K562 (cell line): ENCODE results near the gene TP53TG5. TPM values are rescaled to one million over a fixed set of nuclear protein-coding genes. Genes with fewer than 3 reads are reported as not detected.

Experiments used
- ATAC-seq: fragments of 200-7000 bp; cut with Tn5 transposase; 3 replicates; pipeline ENCODE4 v1.9.1; 2020; ENCODE audit warnings: moderate library complexity
- BruUV-seq: library from RNA; stranded (reverse); fragments of 400-500 nt; replicated peaks from 2 replicates; lab custom pipeline; 2021; lab: Mats Ljungman, UMichigan
- CTCF ChIA-PET: fragments of 300-600 bp; formaldehyde crosslinking; extraction: SDS; loops from one replicate; lab custom pipeline; 2021; ENCODE audit warnings: low intra/inter-chr PET ratio; lab: Yijun Ruan, JAX
- POLR2A ChIA-PET: fragments of 300-600, 350-650 bp; sonication (Branson Sonifier 250); formaldehyde crosslinking; extraction: SDS; loops from one replicate; lab custom pipeline; 2021; ENCODE audit warnings: antibody characterized with exemption, inconsistent platforms; lab: Yijun Ruan, JAX
- DNase-seq, 4 experiments: peaks; one replicate each; pipeline versions ENCODE4 v3.0.0 to v3.0.0-alpha.2; 2011 to 2018; ENCODE audit warnings: low spot score in 3 of 4, mixed read lengths in 3 of 4; ENCODE audit errors: extremely low read depth in 1 of 4
- FAIRE-seq: peaks from 2 replicates; lab custom pipeline; 2011; peaks lifted over from hg19 to GRCh38; lab: Jason Lieb, UNC
- H2AFZ ChIP-seq: 2 replicates; pipeline ENCODE4 v1.6.0; 2011; ENCODE audit warnings: low read depth, low read length, control low read depth, inconsistent platforms
- H3K27ac ChIP-seq: fragments of 200-600 bp; 3 replicates; pipeline ENCODE4 v1.8.0; 2011; ENCODE audit warnings: low read depth, mild to moderate bottlenecking, control low read depth, inconsistent platforms, low read length, moderate library complexity, mixed read lengths; ENCODE audit errors: extremely low read depth
- H3K27me3 ChIP-seq, 2 experiments: fragments of 300-600 bp in 1 of 2; 2 replicates in 1 of 2; 3 replicates in 1 of 2; pipeline versions ENCODE4 v1.6.0 to v1.8.0; 2011; ENCODE audit warnings: inconsistent platforms in 2 of 2, low read length in 2 of 2, mild to moderate bottlenecking in 1 of 2, mixed read lengths in 1 of 2, moderate library complexity in 1 of 2; ENCODE audit not compliant: control insufficient read depth in 2 of 2, insufficient read depth in 2 of 2
- H3K36me3 ChIP-seq: fragments of 300-600 bp; 3 replicates; pipeline ENCODE4 v1.8.0; 2011; ENCODE audit warnings: mild to moderate bottlenecking, low read length, inconsistent platforms; ENCODE audit not compliant: control insufficient read depth, insufficient read depth
- H3K4me1 ChIP-seq, 2 experiments: fragments of 200-600 bp in 1 of 2; replicated peaks in 1 of 2; 2 replicates in 1 of 2; 3 replicates in 1 of 2; pipeline versions ENCODE4 v1.5.1 to v1.8.0; 2011; ENCODE audit warnings: inconsistent platforms in 2 of 2, low read length in 2 of 2, mild to moderate bottlenecking in 1 of 2, mixed read lengths in 1 of 2, moderate library complexity in 1 of 2; ENCODE audit not compliant: control insufficient read depth in 2 of 2, insufficient read depth in 2 of 2
- H3K4me2 ChIP-seq: 2 replicates; pipeline ENCODE4 v1.6.1; 2011; ENCODE audit warnings: low read length, control low read depth, inconsistent platforms, mixed read lengths; ENCODE audit not compliant: insufficient read depth
- H3K4me3 ChIP-seq: fragments of 200-600 bp; sonication (generic), shearing (Covaris generic); 2 replicates; pipeline ENCODE4 v1.5.1; 2016; ENCODE audit warnings: control low read depth, inconsistent platforms
- H3K79me2 ChIP-seq: fragments of 200-600 bp; 3 replicates; pipeline ENCODE4 v1.8.0; 2011; ENCODE audit warnings: low read length, inconsistent platforms; ENCODE audit not compliant: control insufficient read depth, insufficient read depth
- H3K9ac ChIP-seq, 2 experiments: 2 replicates each; pipeline versions ENCODE4 v1.6.0 to v1.6.1; 2011; ENCODE audit warnings: low read depth in 2 of 2, low read length in 2 of 2, control low read depth in 1 of 2, inconsistent platforms in 1 of 2, mild to moderate bottlenecking in 1 of 2, mixed read lengths in 1 of 2; ENCODE audit not compliant: insufficient read depth in 1 of 2
- H3K9me1 ChIP-seq: one replicate; pipeline ENCODE4 v1.6.0; 2011; ENCODE audit warnings: inconsistent platforms, mild to moderate bottlenecking, low read length, moderate library complexity; ENCODE audit not compliant: control insufficient read depth, insufficient read depth
- H3K9me3 ChIP-seq: replicated peaks from 2 replicates; pipeline ENCODE4 v1.5.1; 2011; ENCODE audit warnings: low read depth, low read length, inconsistent platforms; ENCODE audit not compliant: control insufficient read depth, insufficient read depth
- H4K20me1 ChIP-seq: replicated peaks from 2 replicates; pipeline ENCODE4 v1.6.1; 2011; ENCODE audit warnings: low read length, inconsistent platforms, mixed read lengths; ENCODE audit not compliant: control insufficient read depth, insufficient read depth
- CBX2 ChIP-seq: fragments of 200-600 bp; sonication (generic); IDR thresholded peaks from one replicate; pipeline ENCODE4 v1.6.1; 2012; ENCODE audit warnings: mild to moderate bottlenecking, low read length, inconsistent platforms; ENCODE audit not compliant: insufficient read depth, poor library complexity, severe bottlenecking
- MCM2 ChIP-seq: fragments of 450-650 bp; IDR thresholded peaks from 2 replicates; pipeline ENCODE4 v1.6.1; 2017; ENCODE audit warnings: low read depth, mild to moderate bottlenecking
- POLR2AphosphoS5 ChIP-seq: IDR thresholded peaks from 2 replicates; pipeline ENCODE4 v1.6.1; 2011; ENCODE audit warnings: mild to moderate bottlenecking, low read depth, low read length, moderate library complexity; ENCODE audit not compliant: control insufficient read depth, insufficient read depth
- PTBP1 ChIP-seq: fragments of 200-400 bp; formaldehyde crosslinking; IDR thresholded peaks from 2 replicates; pipeline ENCODE4 v1.6.1; 2017; ENCODE audit warnings: low read depth, low read length
- RFX1 ChIP-seq: fragments of 450-650 bp; IDR thresholded peaks from 2 replicates; pipeline ENCODE4 v1.6.1; 2016; ENCODE audit warnings: mild to moderate bottlenecking, moderate library complexity
- ZFX ChIP-seq: sonication (generic); formaldehyde crosslinking; IDR thresholded peaks from 2 replicates; pipeline ENCODE4 v1.8.0; 2022; ENCODE audit warnings: mild to moderate bottlenecking, missing genetic modification reagents, moderate library complexity
- ZNF766 ChIP-seq: fragments of 200-800 bp; sonication (Bioruptor generic); conservative IDR thresholded peaks from 2 replicates; pipeline ENCODE4 v1.6.1; 2016; ENCODE audit warnings: missing genetic modification characterization, missing compliant biosample characterization
- WGBS: fragments of 100-300 bp; shearing (Covaris generic); methylation state at CpG from one replicate; pipeline ENCODE4 v1.1.6; 2016; ENCODE audit warnings: low coverage, mixed read lengths; ENCODE audit not compliant: insufficient coverage; ENCODE audit errors: missing lambda C conversion rate; 5-methylcytosine and 5-hydroxymethylcytosine counted together
- in situ Hi-C: fragments of 300-500 bp; cut with MboI; formaldehyde crosslinking; loops from 4 replicates; pipeline ENCODE4 v1.15.0; 2018; ENCODE audit warnings: inconsistent platforms, mixed read lengths
- intact Hi-C: fragments of 100-400 bp; cut with micrococcal nuclease; formaldehyde crosslinking; loops from 2 replicates; pipeline ENCODE4 v1.14.2; 2022
- polyA plus RNA-seq, 8 experiments: library from polyadenylated mRNA; depleted of rRNA in 4 of 8; stranded (reverse) in 5 of 8; unstranded in 3 of 8; fragments of >200 nt; fragmentation: Nextera tagmentation in 2 of 8; fragmentation: Illumina TruSeq in 1 of 8; extraction: Ambion mirVana in 2 of 8; extraction: Trizol in 1 of 8; gene quantifications; 2 replicates each; pipeline versions ENCODE4 v1.2.1 to v1.2.3, GENCODE V29; 2011 to 2014; ENCODE audit warnings: inconsistent platforms in 1 of 8, missing spikeins in 1 of 8
- total RNA-seq, 7 experiments: library from RNA; depleted of rRNA in 6 of 7; stranded (reverse); fragments of >200 nt in 6 of 7; fragmentation: Illumina TruSeq in 2 of 7; extraction: Trizol in 2 of 7; gene quantifications; 2 replicates each; pipeline versions ENCODE4 v1.2.1 to v1.2.3, GENCODE V29; 2011 to 2021; ENCODE audit warnings: low replicate concordance in 1 of 7

Gene TP53TG5
- total and polyA plus RNA-seq, 9 of the 15 experiments (the other 6 are each of a cell fraction or from before 2014, with no cell fraction given), result 0.04 to 0.05 (median 0.04) TPM; not detected in 6

- no peaks in the 10 kb centered on the region for H3K27me3 ChIP-seq
- H3K79me2 ChIP-seq, result no peaks in the 10 kb centered on the region
- H3K4me1 ChIP-seq, result peaks cover 11 to 17% of the 10 kb centered on the region in 2 experiments; a peak in 4 of 5 replicates
- no peak overlapping the region for H3K4me2 ChIP-seq
- in situ Hi-C loops (no loop called here), intact Hi-C loops (no loop called here)
- H3K27ac ChIP-seq, result no peak overlapping the region
- TF ChIP-seq RFX1 (no peak), CBX2 (no peak), PTBP1 (no peak), ZFX (CRISPR knock-in tag) (no peak), POLR2AphosphoS5 (no peak), ZNF766 (CRISPR knock-in tag) (no peak), MCM2 (no peak)
- WGBS, result 95% methylated on average over 2 of the region's 2 CpGs
- FAIRE-seq, result no peak
- no peaks in the 10 kb centered on the region for H3K9me1 ChIP-seq
- BruUV-seq, result no TSS peak
- POLR2A ChIA-PET, result no interaction called here
- no peaks in the 10 kb centered on the region for H4K20me1 ChIP-seq
- no peak for ATAC-seq
- H2AFZ ChIP-seq, result no peak overlapping the region
- CTCF ChIA-PET, result no interaction called here
- peaks cover 67% of the 10 kb centered on the region; the same call in 2 of the 3 replicates for H3K36me3 ChIP-seq
- DNase-seq, result no peak
- H3K9ac ChIP-seq, result no peak overlapping the region
- H3K9me3 ChIP-seq, result no peaks in the 10 kb centered on the region
- no peak overlapping the region for H3K4me3 ChIP-seq
Measured at GRCh38 chr20:45423700-45424099, 45.6 kb upstream of the TP53TG5 start.
